Measurements from ENCODE around the gene STAT6. TPM values are rescaled to one million over a fixed set of nuclear protein-coding genes. Genes with fewer than 3 reads are reported as not detected.

The STAT6 gene
- total and polyA plus RNA-seq, 2 donors: 70.2 to 236 TPM

GRCh38 chr12:57098546-57098945 lies 12.6 kb downstream of the STAT6 start:
- Histone ChIP-seq H3K4me1 (ENCODE audit: control insufficient read depth in 2 of 2, insufficient read depth in 2 of 2, low read length in 2 of 2) (peaks cover 3 to 25% of the 10 kb centered on the region in 2 donors), H3K27ac (ENCODE audit: low read depth in 1 of 2, low read length in 1 of 2) (no peak overlapping the region), H3K9me3 (ENCODE audit: control insufficient read depth in 2 of 2, insufficient read depth in 1 of 2, low read length in 1 of 2) (no peaks in the 10 kb centered on the region), H3K27me3 (ENCODE audit: control insufficient read depth in 2 of 2, insufficient read depth in 1 of 2, low read length in 1 of 2) (no peaks in the 10 kb centered on the region), H3K36me3 (ENCODE audit: control insufficient read depth in 2 of 2, insufficient read depth in 2 of 2, low read length in 1 of 2) (peaks cover 52 to 76% of the 10 kb centered on the region in 2 donors), H3K4me3 (ENCODE audit: low read length in 2 of 2) (no peak overlapping the region)
- WGBS: 96% methylated on average over 1 of the region's 1 CpG
- no peak for DNase-seq (ENCODE audit: low read depth in 6 of 9, low spot score in 9 of 9)

GRCh38 chr12:57097554-57097835 lies 13.7 kb downstream of the STAT6 start:
- no peak overlapping the region for H3K4me3 ChIP-seq (ENCODE audit: low read length in 2 of 2)
- peaks cover 53 to 81% of the 10 kb centered on the region in 2 donors for H3K36me3 ChIP-seq (ENCODE audit: control insufficient read depth in 2 of 2, insufficient read depth in 2 of 2, low read length in 1 of 2)
- DNase-seq (ENCODE audit: low read depth in 6 of 9, low spot score in 9 of 9): no peak
- H3K27me3 ChIP-seq (ENCODE audit: control insufficient read depth in 2 of 2, insufficient read depth in 1 of 2, low read length in 1 of 2): no peaks in the 10 kb centered on the region
- peaks cover 5 to 32% of the 10 kb centered on the region in 2 donors for H3K4me1 ChIP-seq (ENCODE audit: control insufficient read depth in 2 of 2, insufficient read depth in 2 of 2, low read length in 2 of 2)
- whole genome bisulfite sequencing: 98% methylated on average over 8 of the region's 8 CpGs
- no peaks in the 10 kb centered on the region for H3K9me3 ChIP-seq (ENCODE audit: control insufficient read depth in 2 of 2, insufficient read depth in 1 of 2, low read length in 1 of 2)
- H3K27ac ChIP-seq (ENCODE audit: low read depth in 1 of 2, low read length in 1 of 2): no peak overlapping the region

GRCh38 chr12:57096748-57097553 lies 14.2 kb downstream of the STAT6 start:
- peaks cover 51 to 81% of the 10 kb centered on the region in 2 donors for H3K36me3 ChIP-seq (ENCODE audit: control insufficient read depth in 2 of 2, insufficient read depth in 2 of 2, low read length in 1 of 2)
- DNase-seq (ENCODE audit: low read depth in 6 of 9, low spot score in 9 of 9): no peak
- no peak overlapping the region for H3K4me3 ChIP-seq (ENCODE audit: low read length in 2 of 2)
- 97% methylated on average over 8 of the region's 8 CpGs for WGBS
- no peaks in the 10 kb centered on the region for H3K9me3 ChIP-seq (ENCODE audit: control insufficient read depth in 2 of 2, insufficient read depth in 1 of 2, low read length in 1 of 2)
- H3K4me1 ChIP-seq (ENCODE audit: control insufficient read depth in 2 of 2, insufficient read depth in 2 of 2, low read length in 2 of 2): peaks cover 5 to 35% of the 10 kb centered on the region in 2 donors
- no peaks in the 10 kb centered on the region for H3K27me3 ChIP-seq (ENCODE audit: control insufficient read depth in 2 of 2, insufficient read depth in 1 of 2, low read length in 1 of 2)
- H3K27ac ChIP-seq (ENCODE audit: low read depth in 1 of 2, low read length in 1 of 2): no peak overlapping the region

- peak in 1 of 9 donors; percentile 35 for DNase-seq (ENCODE audit: low read depth in 6 of 9, low spot score in 9 of 9)
- peaks cover 5 to 42% of the 10 kb centered on the region in 2 donors for H3K4me1 ChIP-seq (ENCODE audit: control insufficient read depth in 2 of 2, insufficient read depth in 2 of 2, low read length in 2 of 2)
- no peak overlapping the region for H3K4me3 ChIP-seq (ENCODE audit: low read length in 2 of 2)
Observed at GRCh38 chr12:57096099-57096572, 15.0 kb downstream of the STAT6 start.

GRCh38 chr12:57095440-57095839 lies 15.7 kb downstream of the STAT6 start:
- H3K27ac ChIP-seq (ENCODE audit: low read depth in 1 of 2, low read length in 1 of 2): peak overlapping the region; percentile 3 to 30
- 96% methylated on average over 3 of the region's 3 CpGs for WGBS
- peaks cover 5 to 49% of the 10 kb centered on the region in 2 donors for H3K4me1 ChIP-seq (ENCODE audit: control insufficient read depth in 2 of 2, insufficient read depth in 2 of 2, low read length in 2 of 2)
- no peaks in the 10 kb centered on the region for H3K9me3 ChIP-seq (ENCODE audit: control insufficient read depth in 2 of 2, insufficient read depth in 1 of 2, low read length in 1 of 2)
- H3K36me3 ChIP-seq (ENCODE audit: control insufficient read depth in 2 of 2, insufficient read depth in 2 of 2, low read length in 1 of 2): peaks cover 59 to 93% of the 10 kb centered on the region in 2 donors
- no peaks in the 10 kb centered on the region for H3K27me3 ChIP-seq (ENCODE audit: control insufficient read depth in 2 of 2, insufficient read depth in 1 of 2, low read length in 1 of 2)
- H3K4me3 ChIP-seq (ENCODE audit: low read length in 2 of 2): no peak overlapping the region
- DNase-seq (ENCODE audit: low read depth in 6 of 9, low spot score in 9 of 9): no peak

More at GRCh38 chr12:57096099-57096572, 15.0 kb downstream of the STAT6 start:
- H3K27ac ChIP-seq (ENCODE audit: low read depth in 1 of 2, low read length in 1 of 2): peak overlapping the region in 1 of 2 donors; percentile 29
- H3K9me3 ChIP-seq (ENCODE audit: control insufficient read depth in 2 of 2, insufficient read depth in 1 of 2, low read length in 1 of 2): no peaks in the 10 kb centered on the region
- no peaks in the 10 kb centered on the region for H3K27me3 ChIP-seq (ENCODE audit: control insufficient read depth in 2 of 2, insufficient read depth in 1 of 2, low read length in 1 of 2)
- peaks cover 57 to 87% of the 10 kb centered on the region in 2 donors for H3K36me3 ChIP-seq (ENCODE audit: control insufficient read depth in 2 of 2, insufficient read depth in 2 of 2, low read length in 1 of 2)
- 93% methylated on average over 6 of the region's 6 CpGs for WGBS

GRCh38 chr12:57094208-57095160 lies 16.7 kb downstream of the STAT6 start:
- Histone ChIP-seq H3K9me3 (ENCODE audit: control insufficient read depth in 2 of 2, insufficient read depth in 1 of 2, low read length in 1 of 2) (no peaks in the 10 kb centered on the region), H3K4me3 (ENCODE audit: low read length in 2 of 2) (no peak overlapping the region), H3K36me3 (ENCODE audit: control insufficient read depth in 2 of 2, insufficient read depth in 2 of 2, low read length in 1 of 2) (peaks cover 52 to 84% of the 10 kb centered on the region in 2 donors), H3K27ac (ENCODE audit: low read depth in 1 of 2, low read length in 1 of 2) (peak overlapping the region; percentile 59 to 69), H3K27me3 (ENCODE audit: control insufficient read depth in 2 of 2, insufficient read depth in 1 of 2, low read length in 1 of 2) (no peaks in the 10 kb centered on the region), H3K4me1 (ENCODE audit: control insufficient read depth in 2 of 2, insufficient read depth in 2 of 2, low read length in 2 of 2) (peaks cover 7 to 57% of the 10 kb centered on the region in 2 donors)
- no peak for DNase-seq (ENCODE audit: low read depth in 6 of 9, low spot score in 9 of 9)
- WGBS: 89% methylated on average over 15 of the region's 15 CpGs

GRCh38 chr12:57093415-57094207 lies 17.6 kb downstream of the STAT6 start:
- Histone ChIP-seq H3K36me3 (ENCODE audit: control insufficient read depth in 2 of 2, insufficient read depth in 2 of 2, low read length in 1 of 2) (peaks cover 44 to 76% of the 10 kb centered on the region in 2 donors), H3K4me3 (ENCODE audit: low read length in 2 of 2) (no peak overlapping the region), H3K27me3 (ENCODE audit: control insufficient read depth in 2 of 2, insufficient read depth in 1 of 2, low read length in 1 of 2) (no peaks in the 10 kb centered on the region), H3K27ac (ENCODE audit: low read depth in 1 of 2, low read length in 1 of 2) (peak overlapping the region; percentile 57 to 62), H3K9me3 (ENCODE audit: control insufficient read depth in 2 of 2, insufficient read depth in 1 of 2, low read length in 1 of 2) (no peaks in the 10 kb centered on the region), H3K4me1 (ENCODE audit: control insufficient read depth in 2 of 2, insufficient read depth in 2 of 2, low read length in 2 of 2) (peaks cover 7 to 58% of the 10 kb centered on the region in 2 donors)
- peak in 3 of 9 donors; percentile 39 to 68 (median 53) for DNase-seq (ENCODE audit: low read depth in 6 of 9, low spot score in 9 of 9)
- 70% methylated on average over 24 of the region's 24 CpGs for WGBS

- H3K27ac ChIP-seq (ENCODE audit: low read depth in 1 of 2, low read length in 1 of 2): no peak overlapping the region
- no peaks in the 10 kb centered on the region for H3K27me3 ChIP-seq (ENCODE audit: control insufficient read depth in 2 of 2, insufficient read depth in 1 of 2, low read length in 1 of 2)
- H3K9me3 ChIP-seq (ENCODE audit: control insufficient read depth in 2 of 2, insufficient read depth in 1 of 2, low read length in 1 of 2): no peaks in the 10 kb centered on the region
- no peak for DNase-seq (ENCODE audit: low read depth in 6 of 9, low spot score in 9 of 9)
- H3K36me3 ChIP-seq (ENCODE audit: control insufficient read depth in 2 of 2, insufficient read depth in 2 of 2, low read length in 1 of 2): peaks cover 42 to 69% of the 10 kb centered on the region in 2 donors
- H3K4me1 ChIP-seq (ENCODE audit: control insufficient read depth in 2 of 2, insufficient read depth in 2 of 2, low read length in 2 of 2): peaks cover 7 to 64% of the 10 kb centered on the region in 2 donors
- 98% methylated on average over 4 of the region's 4 CpGs for WGBS
- no peak overlapping the region for H3K4me3 ChIP-seq (ENCODE audit: low read length in 2 of 2)
Observed at GRCh38 chr12:57092876-57093414, 18.2 kb downstream of the STAT6 start.

Data from thymus (tissue), 11 donors.